GM12878 (cell line): Measurements from ENCODE around the gene DAAM1.

Source experiments
- CHD2 ChIP-seq: IDR thresholded peaks from 2 replicates; pipeline ENCODE4 v1.6.1; 2011; ENCODE audit warnings: low read depth, low read length, improper control_type of control experiment, borderline replicate concordance
- GABPA ChIP-seq: IDR thresholded peaks from 2 replicates; pipeline ENCODE4 v1.6.1; 2014; ENCODE audit warnings: antibody characterized with exemption, low read depth, mild to moderate bottlenecking, inconsistent platforms
- JUND ChIP-seq: IDR thresholded peaks from 2 replicates; pipeline ENCODE4 v1.6.1; 2012; ENCODE audit warnings: low read depth, mild to moderate bottlenecking, low read length, improper control_type of control experiment, moderate library complexity
- MYC ChIP-seq: IDR thresholded peaks from 2 replicates; pipeline ENCODE4 v1.6.1; 2011; ENCODE audit warnings: mild to moderate bottlenecking, low read length, moderate library complexity, inconsistent platforms; ENCODE audit not compliant: insufficient read depth, insufficient replicate concordance, insufficient read length, severe bottlenecking
- REST ChIP-seq: IDR thresholded peaks from 2 replicates; pipeline ENCODE4 v1.6.1; 2012; ENCODE audit warnings: mild to moderate bottlenecking, low read depth, low read length
- TARDBP ChIP-seq: IDR thresholded peaks from 2 replicates; pipeline ENCODE4 v1.6.1; 2016; ENCODE audit warnings: borderline replicate concordance
- TCF12 ChIP-seq: IDR thresholded peaks from 2 replicates; pipeline ENCODE4 v1.6.1; 2011; ENCODE audit warnings: low read depth, mild to moderate bottlenecking, low read length

GRCh38 chr14:59281609-59282377, 93.3 kb downstream of the DAAM1 start:
- TF ChIP-seq MYC = no peak
- TF ChIP-seq TCF12 = no peak
- TF ChIP-seq CHD2 = no peak
- TF ChIP-seq GABPA = no peak
- TF ChIP-seq JUND = no peak
- TF ChIP-seq TARDBP = no peak
- no peak for TF ChIP-seq REST
